GM12864 (cell line): ENCODE measurements around the gene RIPK4.

Experiments used
- DNase-seq: peaks from one replicate; pipeline ENCODE4 v3.0.0-alpha.2; 2011; ENCODE audit warnings: low read depth
- H3K4me3 ChIP-seq: 2 replicates; pipeline ENCODE4 v1.5.1; 2011; ENCODE audit warnings: mild to moderate bottlenecking, low read depth, low read length, control low read depth
- TF ChIP-seq, protein P1 (sequence below): IDR thresholded peaks from 2 replicates; pipeline ENCODE4 v1.5.1; 2011; ENCODE audit warnings: low read depth, mild to moderate bottlenecking, moderate library complexity, low read length, control low read depth, inconsistent platforms; ENCODE audit errors: missing control alignments

RIPK4 gene

DNA sequence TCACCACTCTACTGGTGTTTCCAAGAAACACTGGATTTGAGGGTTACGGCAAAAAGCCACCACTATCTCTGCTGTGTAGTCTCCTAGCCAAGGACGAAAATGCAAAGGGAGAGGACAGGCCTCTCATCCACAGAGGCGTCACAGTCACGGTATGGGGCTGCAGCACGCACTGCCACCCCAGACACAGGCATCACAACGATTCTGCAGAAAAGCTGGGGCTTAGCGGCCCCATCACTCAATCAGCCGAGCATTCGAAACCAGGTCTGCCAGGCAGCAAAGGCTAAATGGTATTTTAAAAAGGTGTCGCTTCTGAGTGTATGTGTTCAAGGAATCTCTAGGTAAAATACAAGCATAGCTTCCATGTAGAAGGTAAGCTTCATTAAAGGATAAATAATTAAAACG is 1.4 kb downstream of the RIPK4 start:
- TF ChIP-seq, protein P1, sequence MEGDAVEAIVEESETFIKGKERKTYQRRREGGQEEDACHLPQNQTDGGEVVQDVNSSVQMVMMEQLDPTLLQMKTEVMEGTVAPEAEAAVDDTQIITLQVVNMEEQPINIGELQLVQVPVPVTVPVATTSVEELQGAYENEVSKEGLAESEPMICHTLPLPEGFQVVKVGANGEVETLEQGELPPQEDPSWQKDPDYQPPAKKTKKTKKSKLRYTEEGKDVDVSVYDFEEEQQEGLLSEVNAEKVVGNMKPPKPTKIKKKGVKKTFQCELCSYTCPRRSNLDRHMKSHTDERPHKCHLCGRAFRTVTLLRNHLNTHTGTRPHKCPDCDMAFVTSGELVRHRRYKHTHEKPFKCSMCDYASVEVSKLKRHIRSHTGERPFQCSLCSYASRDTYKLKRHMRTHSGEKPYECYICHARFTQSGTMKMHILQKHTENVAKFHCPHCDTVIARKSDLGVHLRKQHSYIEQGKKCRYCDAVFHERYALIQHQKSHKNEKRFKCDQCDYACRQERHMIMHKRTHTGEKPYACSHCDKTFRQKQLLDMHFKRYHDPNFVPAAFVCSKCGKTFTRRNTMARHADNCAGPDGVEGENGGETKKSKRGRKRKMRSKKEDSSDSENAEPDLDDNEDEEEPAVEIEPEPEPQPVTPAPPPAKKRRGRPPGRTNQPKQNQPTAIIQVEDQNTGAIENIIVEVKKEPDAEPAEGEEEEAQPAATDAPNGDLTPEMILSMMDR, result no peak
- H3K4me3 ChIP-seq, result no peak overlapping the region
- DNase-seq, result no peak

DNA sequence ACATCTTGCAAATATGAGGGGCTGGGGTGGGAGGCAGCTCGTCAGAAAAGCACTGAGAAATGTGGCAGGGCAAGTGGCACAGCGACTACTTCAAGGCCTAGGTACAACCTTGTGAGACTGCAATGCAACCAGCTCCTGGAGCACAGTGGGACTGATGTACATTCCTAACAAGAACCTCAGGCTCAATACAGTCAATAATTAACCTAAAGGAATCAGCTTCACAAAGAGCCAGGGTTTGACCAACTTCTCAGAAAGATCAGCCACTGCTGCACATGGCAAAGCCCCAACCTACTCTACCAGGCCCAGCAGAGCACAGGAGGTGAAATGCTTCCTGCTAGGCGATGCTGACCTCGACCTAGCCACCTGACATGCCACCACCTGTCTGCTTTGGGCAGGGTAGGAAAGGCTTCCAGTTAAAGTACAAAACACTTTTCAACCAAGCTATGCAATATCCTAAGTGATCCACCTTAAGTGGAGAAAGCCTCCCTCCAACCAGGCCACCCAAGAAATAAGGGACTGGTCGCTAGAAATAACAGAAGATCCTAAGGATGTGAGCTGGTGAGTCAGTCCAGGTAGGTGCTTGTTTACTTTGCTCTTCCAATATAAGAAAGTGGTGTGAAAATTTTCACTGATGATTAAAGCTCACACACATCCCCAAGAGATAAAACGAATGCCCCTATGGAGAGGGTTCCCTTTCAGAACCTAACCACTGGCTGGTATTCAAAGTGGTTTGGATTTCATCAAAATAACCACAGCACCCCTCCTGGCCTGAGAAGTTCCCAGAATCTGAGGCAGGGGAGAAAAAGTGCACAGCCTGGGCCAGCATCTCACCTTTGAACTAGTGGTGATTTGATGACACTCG is 2.1 kb downstream of the RIPK4 start:
- TF ChIP-seq, protein P1, result no peak
- no peak overlapping the region for H3K4me3 ChIP-seq
- DNase-seq, result no peak

DNA sequence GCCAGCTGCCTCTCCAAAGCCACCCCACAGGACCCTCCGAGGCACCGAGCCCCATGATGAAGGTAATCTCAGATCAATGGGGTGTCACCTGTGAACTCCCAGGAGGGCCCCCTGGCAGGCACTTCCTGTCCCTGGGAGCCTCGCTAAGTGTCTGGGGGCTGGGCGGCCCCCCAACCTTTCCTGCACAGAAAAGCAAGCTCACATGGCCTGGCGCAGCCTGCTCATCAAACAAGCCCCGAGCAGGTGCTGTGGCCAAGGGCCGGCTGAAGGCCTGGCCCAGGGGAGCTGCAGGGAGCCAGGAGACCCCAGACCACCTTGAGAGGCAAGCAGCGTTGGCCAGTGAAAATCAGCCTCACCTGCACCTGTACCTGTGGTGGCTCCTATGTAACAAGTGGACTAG is 2.9 kb downstream of the RIPK4 start:
- TF ChIP-seq, protein P1, result no peak
- no peak for DNase-seq
- no peak overlapping the region for H3K4me3 ChIP-seq

DNA sequence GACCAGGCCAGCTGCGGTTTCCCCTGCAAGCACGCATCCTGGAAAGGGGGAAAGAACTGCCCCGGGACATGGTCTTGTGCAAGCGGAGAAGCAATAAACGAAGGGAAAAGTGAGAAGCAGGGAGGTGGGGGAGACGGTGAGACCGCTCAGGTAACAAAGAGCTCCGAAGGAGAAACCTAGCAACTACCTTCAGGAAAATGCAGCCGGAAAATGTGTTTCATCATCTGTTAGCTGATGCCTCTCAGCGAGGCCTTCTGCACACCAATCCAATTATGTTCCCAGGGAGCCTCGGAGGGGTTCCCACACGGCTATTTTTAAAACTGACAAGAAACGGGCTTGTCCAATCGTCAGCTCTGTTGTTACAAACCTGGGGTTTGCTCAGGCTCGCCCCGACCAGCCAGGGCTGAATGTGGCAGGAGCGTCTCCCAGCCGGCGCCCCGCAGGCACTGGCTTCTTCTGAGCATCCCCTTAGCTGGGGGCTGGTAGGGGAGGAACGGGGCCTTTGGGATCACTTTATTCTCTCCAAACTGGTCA is 3.4 kb downstream of the RIPK4 start:
- H3K4me3 ChIP-seq, result no peak overlapping the region
- DNase-seq, result no peak
- TF ChIP-seq, protein P1, result no peak

DNA sequence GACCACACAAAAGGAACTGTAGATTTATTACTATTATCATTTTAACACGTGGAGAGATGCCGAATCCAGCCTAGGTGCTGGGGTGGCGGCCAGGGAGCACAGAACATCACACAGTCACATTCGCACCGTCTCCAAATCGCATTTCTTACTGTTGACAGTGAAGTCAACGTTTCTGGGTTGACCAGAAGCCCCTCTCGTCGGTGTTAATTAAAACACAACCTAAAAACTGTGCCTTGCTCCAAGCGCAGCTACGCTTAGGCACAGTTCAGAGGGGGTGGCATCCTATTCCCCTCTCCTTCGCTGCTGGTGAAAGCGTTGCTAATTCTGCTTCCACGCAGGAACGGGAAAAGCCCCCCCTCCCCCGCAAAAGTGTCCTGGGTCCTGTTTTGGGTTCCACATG is 4.1 kb downstream of the RIPK4 start:
- DNase-seq, result no peak
- TF ChIP-seq, protein P1, result no peak
- no peak overlapping the region for H3K4me3 ChIP-seq

DNA sequence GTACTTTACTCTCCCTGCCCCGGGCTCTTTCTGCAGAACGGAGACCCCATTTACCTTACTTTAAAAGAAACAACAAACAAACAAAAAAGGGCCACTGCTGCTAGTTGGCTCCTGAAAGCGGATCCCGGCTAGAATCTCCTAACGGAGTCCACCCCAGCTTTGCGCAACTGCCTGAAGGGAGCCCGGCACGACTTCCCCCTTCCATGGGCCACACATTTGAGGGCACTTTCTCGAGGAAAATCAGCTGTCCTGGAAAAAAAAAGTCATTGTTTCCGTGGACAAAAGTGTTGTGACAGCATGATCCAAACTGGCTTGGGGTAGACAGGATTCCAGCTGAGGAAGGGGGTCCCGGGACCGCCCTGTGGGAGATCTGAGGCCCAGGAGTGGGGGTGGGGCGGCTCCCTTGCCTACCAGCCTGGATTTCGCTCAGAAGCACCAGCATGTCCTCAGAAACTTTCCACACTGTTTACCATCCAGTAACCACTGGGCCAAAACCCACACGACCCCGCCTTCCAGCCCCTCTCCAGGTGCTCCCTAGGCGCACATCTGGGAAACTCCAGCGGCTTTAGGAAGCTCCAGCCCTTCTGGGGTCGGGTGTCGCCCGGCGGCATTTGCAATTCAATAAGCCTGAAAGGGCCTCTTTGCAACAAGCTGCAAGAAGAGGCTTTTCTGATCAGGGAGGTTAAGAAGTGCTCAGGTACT is 4.8 kb downstream of the RIPK4 start:
- TF ChIP-seq, protein P1, result no peak
- DNase-seq, result no peak
- H3K4me3 ChIP-seq, result no peak overlapping the region
